Germinal center (tissue), 1 donor: Measurements from ENCODE around the gene LSP1.

ENCODE experiments used
- DNase-seq: peaks from one replicate; pipeline ENCODE4 v3.0.0; 2012; ENCODE audit warnings: mixed read lengths, low spot score

The LSP1 gene

GRCh38 chr11:1890856-1891830, 38.3 kb downstream of the LSP1 start:
- DNase-seq: no peak

- DNase-seq: no peak
Observed at GRCh38 chr11:1891831-1892115, 38.9 kb downstream of the LSP1 start, which contains the start of gene PRR33. Gene PRR33 (minus strand): TSS chr11:1891895. CDS start chr11:1890584, 1,311 bp downstream.

- no peak for DNase-seq
Observed at GRCh38 chr11:1892116-1892515, 39.2 kb downstream of the LSP1 start.

GRCh38 chr11:1892558-1892957, 39.7 kb downstream of the LSP1 start:
- DNase-seq: no peak

GRCh38 chr11:1893581-1894359, 40.9 kb downstream of the LSP1 start:
- no peak for DNase-seq

GRCh38 chr11:1894759-1895158, 41.9 kb downstream of the LSP1 start:
- DNase-seq: no peak

- no peak for DNase-seq
Observed at GRCh38 chr11:1896468-1896867, 43.6 kb downstream of the LSP1 start.

- no peak for DNase-seq
Observed at GRCh38 chr11:1896923-1897322, 44.0 kb downstream of the LSP1 start.

GRCh38 chr11:1899090-1899489, 46.2 kb downstream of the LSP1 start:
- no peak for DNase-seq

GRCh38 chr11:1899686-1900085, 46.8 kb downstream of the LSP1 start:
- DNase-seq: no peak

GRCh38 chr11:1906181-1906580, 53.3 kb downstream of the LSP1 start:
- DNase-seq: no peak

- DNase-seq: no peak
Observed at GRCh38 chr11:1906611-1907423, 53.9 kb downstream of the LSP1 start.

GRCh38 chr11:1908618-1909017, 55.7 kb downstream of the LSP1 start:
- DNase-seq: no peak

GRCh38 chr11:1909524-1909923, 56.6 kb downstream of the LSP1 start:
- no peak for DNase-seq

GRCh38 chr11:1912289-1912878, 59.5 kb downstream of the LSP1 start:
- DNase-seq: no peak

- no peak for DNase-seq
Observed at GRCh38 chr11:1913271-1914060, 60.6 kb downstream of the LSP1 start.

- DNase-seq: no peak
Observed at GRCh38 chr11:1915795-1916131, 62.9 kb downstream of the LSP1 start.

GRCh38 chr11:1916132-1916985, 63.5 kb downstream of the LSP1 start:
- DNase-seq: no peak

- no peak for DNase-seq
Observed at GRCh38 chr11:1916986-1917522, 64.2 kb downstream of the LSP1 start.
